ENCODE data around the gene GPBAR1.

GRCh38 chr2:218229851-218230250 lies 31.0 kb upstream of the GPBAR1 start:
- TF ChIP-seq CTCF (IDR thresholded peaks at IDR 0.05) (no peak), POLR2A (IDR thresholded peaks at IDR 0.05) (no peak)

All from heart left ventricle (tissue), 13 donors.